Peyer's patch (tissue), 4 donors: ENCODE results near the gene PSMD14.

Experiments used
- POLR2A ChIP-seq, 2 donors: fragments of 450-650 bp; IDR thresholded peaks; one replicate each; pipeline ENCODE4 v1.5.1; 2017; ENCODE audit warnings: antibody characterized with exemption in 2 of 2, mild to moderate bottlenecking in 2 of 2, moderate library complexity in 2 of 2
- TF ChIP-seq, protein P1 (sequence below), 6 experiments: fragments of 450-650 bp in 4 of 6; fragments of 200-600 bp in 2 of 6; sonication (generic) in 1 of 6; IDR thresholded peaks; one replicate each; pipeline ENCODE4 v1.5.1; 2017 to 2019; ENCODE audit warnings: antibody characterized with exemption in 6 of 6, mild to moderate bottlenecking in 3 of 6, moderate library complexity in 1 of 6

DNA sequence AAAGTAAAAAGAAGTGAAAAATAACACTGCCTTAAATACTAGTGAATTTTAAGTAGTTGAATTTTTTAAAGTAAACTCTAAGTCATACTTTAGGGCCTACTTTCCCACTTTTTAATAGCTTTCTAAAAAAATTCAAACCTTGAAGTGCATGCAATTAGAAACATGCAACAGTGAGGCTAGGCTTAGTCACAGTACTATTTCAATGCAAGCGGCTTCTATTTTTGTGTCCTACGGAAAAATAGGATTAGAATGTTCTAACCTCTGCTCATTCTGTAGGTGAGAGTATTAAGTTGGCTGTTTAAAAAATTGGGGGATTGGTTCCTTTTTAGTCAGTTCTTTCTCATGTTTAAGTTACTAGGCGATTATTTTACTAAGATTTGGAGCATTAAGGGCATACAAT lies 39.1 kb upstream of the PSMD14 start:
- TF ChIP-seq, protein P1, sequence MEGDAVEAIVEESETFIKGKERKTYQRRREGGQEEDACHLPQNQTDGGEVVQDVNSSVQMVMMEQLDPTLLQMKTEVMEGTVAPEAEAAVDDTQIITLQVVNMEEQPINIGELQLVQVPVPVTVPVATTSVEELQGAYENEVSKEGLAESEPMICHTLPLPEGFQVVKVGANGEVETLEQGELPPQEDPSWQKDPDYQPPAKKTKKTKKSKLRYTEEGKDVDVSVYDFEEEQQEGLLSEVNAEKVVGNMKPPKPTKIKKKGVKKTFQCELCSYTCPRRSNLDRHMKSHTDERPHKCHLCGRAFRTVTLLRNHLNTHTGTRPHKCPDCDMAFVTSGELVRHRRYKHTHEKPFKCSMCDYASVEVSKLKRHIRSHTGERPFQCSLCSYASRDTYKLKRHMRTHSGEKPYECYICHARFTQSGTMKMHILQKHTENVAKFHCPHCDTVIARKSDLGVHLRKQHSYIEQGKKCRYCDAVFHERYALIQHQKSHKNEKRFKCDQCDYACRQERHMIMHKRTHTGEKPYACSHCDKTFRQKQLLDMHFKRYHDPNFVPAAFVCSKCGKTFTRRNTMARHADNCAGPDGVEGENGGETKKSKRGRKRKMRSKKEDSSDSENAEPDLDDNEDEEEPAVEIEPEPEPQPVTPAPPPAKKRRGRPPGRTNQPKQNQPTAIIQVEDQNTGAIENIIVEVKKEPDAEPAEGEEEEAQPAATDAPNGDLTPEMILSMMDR (IDR thresholded peaks at IDR 0.05) = no peak
- TF ChIP-seq POLR2A (IDR thresholded peaks at IDR 0.05) = no peak
